Left ventricle myocardium inferior (tissue), 1 donor: Measurements from ENCODE around the gene RIPOR3. TPM values are rescaled to one million over a fixed set of nuclear protein-coding genes. Genes with fewer than 3 reads are reported as not detected.
A peak's percentile ranks its signal among the peaks of the same experiment; 100 is the strongest.

Experiments used
- DNase-seq: peaks from one replicate; pipeline ENCODE4 v3.0.0-alpha.2; 2020
- H3K27ac ChIP-seq: fragments of 200-600 bp; replicated peaks from 2 replicates; pipeline ENCODE4 v1.8.0; 2021
- H3K27me3 ChIP-seq: fragments of 200-600 bp; 2 replicates; pipeline ENCODE4 v1.8.0; 2021; ENCODE audit warnings: low read depth
- H3K36me3 ChIP-seq: fragments of 200-600 bp; 2 replicates; pipeline ENCODE4 v1.8.0; 2021
- H3K4me1 ChIP-seq: fragments of 200-600 bp; 2 replicates; pipeline ENCODE4 v1.8.0; 2021
- H3K4me3 ChIP-seq: fragments of 200-600 bp; 2 replicates; pipeline ENCODE4 v1.8.0; 2021; ENCODE audit warnings: mild to moderate bottlenecking, moderate library complexity
- H3K9me3 ChIP-seq: fragments of 200-600 bp; replicated peaks from 2 replicates; pipeline ENCODE4 v1.8.0; 2021
- intact Hi-C: fragments of 100-400 bp; cut with micrococcal nuclease; formaldehyde crosslinking; loops from one replicate; pipeline ENCODE4 v1.11.0; 2022
- total RNA-seq: library from RNA; stranded (reverse); fragmentation: NEBNext Ultra II Directional; extraction: Animal tissue kit (Norgen Biotek cat#: 25700); gene quantifications from one replicate; pipeline ENCODE4 v1.2.1, GENCODE V29; 2021
- TF ChIP-seq, protein P1 (sequence below): fragments of 200-600 bp; IDR thresholded peaks from 2 replicates; pipeline ENCODE4 v1.8.0; 2021; ENCODE audit warnings: antibody characterized with exemption, mild to moderate bottlenecking, borderline replicate concordance
- donor health status: DM: no; HTN: yes; CAD: no; lungs with severe emphysema.

The RIPOR3 gene
- total RNA-seq, 1 donor from 2014 or later = 6.5 TPM

DNA sequence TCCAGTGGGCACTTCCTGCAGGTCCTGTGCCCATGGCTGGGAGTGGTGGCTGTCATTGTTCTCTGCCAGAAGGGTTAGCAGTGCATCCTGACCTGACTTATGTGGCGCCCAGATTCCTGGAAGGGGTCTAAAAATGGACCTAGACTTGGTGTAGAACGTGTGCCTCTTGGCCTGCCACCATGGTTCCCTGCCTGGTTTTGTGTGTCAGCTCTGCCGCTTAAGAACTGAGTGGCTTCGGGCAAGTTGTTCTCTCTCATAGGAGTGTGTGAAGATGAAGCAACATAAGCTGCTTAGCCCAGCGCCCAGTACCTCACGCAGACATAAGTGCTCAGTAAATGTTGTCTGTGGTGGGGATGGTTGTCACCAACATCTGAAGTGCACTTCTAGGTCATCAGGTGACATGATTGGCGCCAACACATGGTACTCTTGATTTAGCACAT is 129.1 kb downstream of the RIPOR3 start:
- Histone ChIP-seq H3K36me3 (peaks cover 36% of the 10 kb centered on the region), H3K4me1 (peaks cover 81% of the 10 kb centered on the region), H3K4me3 (no peak overlapping the region), H3K27me3 (no peaks in the 10 kb centered on the region), H3K9me3 (no peaks in the 10 kb centered on the region), H3K27ac (peak overlapping the region; percentile 4)
- intact Hi-C loops = no loop called here
- DNase-seq = no peak
- TF ChIP-seq, protein P1, sequence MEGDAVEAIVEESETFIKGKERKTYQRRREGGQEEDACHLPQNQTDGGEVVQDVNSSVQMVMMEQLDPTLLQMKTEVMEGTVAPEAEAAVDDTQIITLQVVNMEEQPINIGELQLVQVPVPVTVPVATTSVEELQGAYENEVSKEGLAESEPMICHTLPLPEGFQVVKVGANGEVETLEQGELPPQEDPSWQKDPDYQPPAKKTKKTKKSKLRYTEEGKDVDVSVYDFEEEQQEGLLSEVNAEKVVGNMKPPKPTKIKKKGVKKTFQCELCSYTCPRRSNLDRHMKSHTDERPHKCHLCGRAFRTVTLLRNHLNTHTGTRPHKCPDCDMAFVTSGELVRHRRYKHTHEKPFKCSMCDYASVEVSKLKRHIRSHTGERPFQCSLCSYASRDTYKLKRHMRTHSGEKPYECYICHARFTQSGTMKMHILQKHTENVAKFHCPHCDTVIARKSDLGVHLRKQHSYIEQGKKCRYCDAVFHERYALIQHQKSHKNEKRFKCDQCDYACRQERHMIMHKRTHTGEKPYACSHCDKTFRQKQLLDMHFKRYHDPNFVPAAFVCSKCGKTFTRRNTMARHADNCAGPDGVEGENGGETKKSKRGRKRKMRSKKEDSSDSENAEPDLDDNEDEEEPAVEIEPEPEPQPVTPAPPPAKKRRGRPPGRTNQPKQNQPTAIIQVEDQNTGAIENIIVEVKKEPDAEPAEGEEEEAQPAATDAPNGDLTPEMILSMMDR = no peak

DNA sequence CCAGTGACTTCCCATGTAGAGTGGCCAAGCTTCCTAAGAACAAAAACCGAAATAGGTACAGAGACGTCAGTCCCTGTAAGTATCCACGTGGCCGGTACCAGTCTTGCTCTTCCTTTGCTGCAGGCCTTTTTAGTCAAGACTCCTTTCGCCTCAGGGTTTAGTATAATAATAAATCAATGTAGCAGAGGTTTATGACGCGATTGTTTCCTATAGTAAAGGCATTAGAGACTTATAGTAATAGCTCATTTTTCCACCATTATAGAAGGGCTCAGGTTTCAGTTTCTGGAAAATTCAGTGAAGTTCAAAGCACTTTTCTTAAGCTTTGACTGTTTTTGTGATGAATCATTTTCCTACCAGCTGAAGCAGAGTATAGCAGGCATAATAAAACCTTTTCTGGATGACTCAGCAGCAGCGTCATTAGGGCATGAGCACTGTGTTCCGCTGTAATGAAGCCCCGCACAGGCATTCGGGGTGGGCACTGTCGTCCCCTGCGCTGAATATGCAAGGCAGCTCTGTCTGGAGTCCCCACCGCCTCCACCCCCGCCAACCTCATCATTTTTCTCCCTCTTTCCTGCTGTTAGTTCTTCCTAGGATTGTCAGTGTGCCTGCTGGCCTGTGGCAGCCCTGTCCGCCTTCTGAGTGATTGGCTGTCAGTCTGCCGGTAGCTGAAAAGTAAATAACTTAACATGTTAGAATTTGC is 129.8 kb downstream of the RIPOR3 start:
- DNase-seq = no peak
- Histone ChIP-seq H3K4me1 (peaks cover 77% of the 10 kb centered on the region), H3K9me3 (no peaks in the 10 kb centered on the region), H3K27me3 (no peaks in the 10 kb centered on the region), H3K36me3 (peaks cover 33% of the 10 kb centered on the region), H3K27ac (peak overlapping the region; percentile 4), H3K4me3 (no peak overlapping the region)
- intact Hi-C loops = no loop called here
- TF ChIP-seq, protein P1 = no peak

DNA sequence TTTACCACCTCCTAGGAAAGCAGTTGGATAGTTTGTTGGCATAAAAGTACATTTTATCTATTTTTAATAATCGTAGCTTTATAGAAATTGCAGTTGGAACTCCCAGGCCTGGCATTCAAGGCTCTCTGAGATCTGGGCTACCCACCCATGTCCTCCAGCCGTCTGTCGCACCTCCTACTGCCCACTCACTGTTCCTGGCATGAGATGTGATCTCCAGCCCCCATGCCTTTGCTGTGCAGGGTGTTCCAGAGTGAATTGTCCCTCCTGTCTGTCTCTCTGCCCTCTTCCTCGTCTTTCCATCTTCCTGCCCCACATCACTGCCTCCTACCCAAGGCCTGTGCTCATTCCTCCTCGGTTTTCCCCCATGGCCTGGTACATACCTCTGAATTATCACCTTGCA is 130.5 kb downstream of the RIPOR3 start:
- H3K4me1 ChIP-seq = peaks cover 76% of the 10 kb centered on the region
- no peak overlapping the region for H3K4me3 ChIP-seq
- no peaks in the 10 kb centered on the region for H3K27me3 ChIP-seq
- intact Hi-C loops = no loop called here
- no peaks in the 10 kb centered on the region for H3K9me3 ChIP-seq
- peaks cover 27% of the 10 kb centered on the region for H3K36me3 ChIP-seq
- TF ChIP-seq, protein P1 = no peak
- DNase-seq = no peak
- H3K27ac ChIP-seq = no peak overlapping the region

DNA sequence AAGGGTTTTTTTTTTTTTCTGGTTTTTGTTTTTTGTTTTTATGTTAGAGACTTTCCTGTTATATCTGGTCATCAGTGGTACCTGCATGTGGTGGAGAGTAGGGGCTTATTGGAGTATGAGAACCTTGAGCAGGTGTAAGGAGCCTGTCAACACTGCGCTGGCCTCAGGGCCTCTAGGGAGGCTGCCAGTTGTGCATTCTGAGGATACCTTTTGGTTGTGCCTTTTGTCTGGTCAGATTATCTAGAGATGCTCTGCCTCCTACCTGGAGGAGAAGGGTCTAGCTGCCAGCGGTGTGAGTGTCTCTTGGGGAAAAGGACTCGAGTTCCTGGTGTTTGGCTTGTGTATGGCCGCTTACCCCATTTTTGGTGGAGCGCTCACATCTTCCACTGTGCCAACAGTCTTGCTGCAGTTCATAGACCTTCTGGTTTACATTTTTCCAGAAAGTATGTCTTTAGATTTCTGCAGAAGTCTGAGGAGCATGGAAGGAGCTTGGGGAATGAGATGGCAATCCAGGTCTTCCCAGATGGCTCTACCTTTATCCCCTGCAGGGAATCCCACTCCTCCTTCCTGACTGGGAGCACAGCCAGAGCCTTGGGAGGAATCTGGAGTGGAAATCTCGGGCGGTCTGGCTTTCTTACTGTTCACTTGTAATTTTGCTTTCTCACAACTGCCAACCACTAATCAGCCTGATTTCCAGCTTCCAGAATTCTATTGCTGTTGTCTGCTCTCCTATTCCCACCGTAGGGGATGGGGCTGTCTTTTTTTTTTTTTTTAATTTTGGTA is 131.3 kb downstream of the RIPOR3 start:
- Histone ChIP-seq H3K9me3 (no peaks in the 10 kb centered on the region), H3K27ac (no peak overlapping the region), H3K27me3 (no peaks in the 10 kb centered on the region), H3K36me3 (peaks cover 25% of the 10 kb centered on the region), H3K4me3 (no peak overlapping the region), H3K4me1 (peaks cover 75% of the 10 kb centered on the region)
- no peak for DNase-seq
- TF ChIP-seq, protein P1 = no peak
- intact Hi-C loops = no loop called here

DNA sequence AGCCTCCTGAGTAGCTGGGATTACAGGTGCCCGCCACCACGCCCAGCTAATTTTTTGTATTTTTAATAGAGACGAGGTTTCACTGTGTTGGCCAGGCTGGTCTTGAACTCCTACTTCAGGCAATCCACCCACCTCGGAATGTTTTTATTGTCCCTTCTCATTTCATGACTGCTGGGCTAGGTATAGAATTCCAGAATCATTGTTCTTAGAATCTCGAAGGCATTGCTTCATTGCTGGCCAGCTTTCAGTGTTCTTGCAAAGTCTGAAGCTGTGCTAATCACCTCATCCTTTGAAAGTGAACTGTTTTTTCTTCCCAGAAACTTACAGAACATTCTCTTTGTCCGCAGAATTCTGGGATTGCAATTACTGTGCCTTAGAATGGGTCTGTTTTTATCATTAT is 132.2 kb downstream of the RIPOR3 start:
- no peak overlapping the region for H3K27ac ChIP-seq
- TF ChIP-seq, protein P1 = no peak
- H3K27me3 ChIP-seq = no peaks in the 10 kb centered on the region
- no peak for DNase-seq
- no peaks in the 10 kb centered on the region for H3K9me3 ChIP-seq
- intact Hi-C loops = no loop called here
- no peak overlapping the region for H3K4me3 ChIP-seq
- peaks cover 19% of the 10 kb centered on the region for H3K36me3 ChIP-seq
- H3K4me1 ChIP-seq = peaks cover 66% of the 10 kb centered on the region
